Measurements from ENCODE around the gene C6orf15.
"Not testable (repeated sequence)": the region's sequence is repeated elsewhere in the genome, so short reads cannot be mapped to it uniquely, and the experiment has no call there.

The C6orf15 gene

GRCh38 chr6:31067028-31067427, 45.3 kb downstream of the C6orf15 start:
- DNase-seq, result not testable (repeated sequence)

GRCh38 chr6:31065556-31065955, 46.8 kb downstream of the C6orf15 start:
- no peak for DNase-seq

- DNase-seq, result no peak
Observed at GRCh38 chr6:31063906-31064435, 48.4 kb downstream of the C6orf15 start.

Measured in hippocampal formation (tissue), 2 donors.